ENCODE results near the gene SPPL2A.
A peak's percentile ranks its signal among the peaks of the same experiment; 100 is the strongest.

SPPL2A gene

GRCh38 chr15:50686469-50687301 is 78.8 kb downstream of the SPPL2A start, which contains the start of gene TRPM7:
TRPM7 (minus strand) TSS chr15:50686797; CDS start chr15:50686533, 264 bp downstream.
- DNase-seq, result peak; percentile 89
- Histone ChIP-seq H3K9ac (ENCODE audit: low read length) (peak within 1 kb of the TSS; percentile 81), H3K4me2 (ENCODE audit: low read depth, low read length) (peak within 1 kb of the TSS; percentile 90), H3K9me3 (replicated peaks; ENCODE audit: insufficient read depth, low read length) (no peaks in the 10 kb centered on the region), H3K9me2 (replicated peaks; ENCODE audit: insufficient read depth, low read length) (no peaks in the 10 kb centered on the region), H3F3A (ENCODE audit: insufficient read depth, low read length) (peaks cover 16% of the 10 kb centered on the region), H3K36me3 (replicated peaks; ENCODE audit: insufficient read depth, low read length) (no peaks in the 10 kb centered on the region; the same call in 1 of the 2 replicates), H3K4me3 (ENCODE audit: low read length) (peak within 1 kb of the TSS; percentile 83), H3K79me2 (ENCODE audit: low read length) (peaks cover 45% of the 10 kb centered on the region), H4K20me1 (ENCODE audit: insufficient read depth, low read length) (no peaks in the 10 kb centered on the region), H2AFZ (ENCODE audit: low read length) (peak within 1 kb of the TSS; percentile 99), H3K27me3 (replicated peaks; ENCODE audit: insufficient read depth, low read length) (no peaks in the 10 kb centered on the region), H3K27ac (ENCODE audit: low read length) (peak within 1 kb of the TSS; percentile 86), H3K4me1 (ENCODE audit: low read length) (peaks cover 5% of the 10 kb centered on the region)
- TF ChIP-seq EZH2phosphoT487 (IDR thresholded peaks at IDR 0.05; ENCODE audit: low read length), result no peak
- no peak for TF ChIP-seq EZH2 (optimal IDR thresholded peaks at IDR 0.05; ENCODE audit: low read depth, low read length)
- TF ChIP-seq CTCF (IDR thresholded peaks at IDR 0.05; ENCODE audit: low read length), result no peak

- Histone ChIP-seq H4K20me1 (ENCODE audit: insufficient read depth, low read length) (no peaks in the 10 kb centered on the region), H3K79me2 (ENCODE audit: low read length) (peaks cover 52% of the 10 kb centered on the region), H3K4me3 (ENCODE audit: low read length) (peak overlapping the region; percentile 83), H3K27me3 (replicated peaks; ENCODE audit: insufficient read depth, low read length) (no peaks in the 10 kb centered on the region), H3K27ac (ENCODE audit: low read length) (peak overlapping the region; percentile 86), H3K9me2 (replicated peaks; ENCODE audit: insufficient read depth, low read length) (no peaks in the 10 kb centered on the region), H3K4me1 (ENCODE audit: low read length) (peaks cover 5% of the 10 kb centered on the region), H3K36me3 (replicated peaks; ENCODE audit: insufficient read depth, low read length) (no peaks in the 10 kb centered on the region; the same call in 1 of the 2 replicates), H3K9ac (ENCODE audit: low read length) (peak overlapping the region; percentile 80), H3F3A (ENCODE audit: insufficient read depth, low read length) (peaks cover 16% of the 10 kb centered on the region), H3K4me2 (ENCODE audit: low read depth, low read length) (peak overlapping the region; percentile 83), H2AFZ (ENCODE audit: low read length) (peak overlapping the region; percentile 94), H3K9me3 (replicated peaks; ENCODE audit: insufficient read depth, low read length) (no peaks in the 10 kb centered on the region)
- peak; percentile 85 for DNase-seq
- TF ChIP-seq CTCF (IDR thresholded peaks at IDR 0.05; ENCODE audit: low read length) (no peak), EZH2phosphoT487 (IDR thresholded peaks at IDR 0.05; ENCODE audit: low read length) (no peak), EZH2 (optimal IDR thresholded peaks at IDR 0.05; ENCODE audit: low read depth, low read length) (no peak)
Measured at GRCh38 chr15:50685976-50686468, 79.5 kb downstream of the SPPL2A start.

GRCh38 chr15:50685191-50685975 is 80.1 kb downstream of the SPPL2A start:
- H3K36me3 ChIP-seq (replicated peaks; ENCODE audit: insufficient read depth, low read length), result no peaks in the 10 kb centered on the region; the same call in 1 of the 2 replicates
- H2AFZ ChIP-seq (ENCODE audit: low read length), result peak overlapping the region; percentile 94
- peaks cover 5% of the 10 kb centered on the region for H3K4me1 ChIP-seq (ENCODE audit: low read length)
- H3K9ac ChIP-seq (ENCODE audit: low read length), result peak overlapping the region; percentile 80
- H4K20me1 ChIP-seq (ENCODE audit: insufficient read depth, low read length), result no peaks in the 10 kb centered on the region
- peak overlapping the region; percentile 86; the same call in 1 of the 2 replicates for H3K27ac ChIP-seq (ENCODE audit: low read length)
- no peak for DNase-seq
- H3K9me3 ChIP-seq (replicated peaks; ENCODE audit: insufficient read depth, low read length), result no peaks in the 10 kb centered on the region
- H3K27me3 ChIP-seq (replicated peaks; ENCODE audit: insufficient read depth, low read length), result no peaks in the 10 kb centered on the region
- peaks cover 58% of the 10 kb centered on the region for H3K79me2 ChIP-seq (ENCODE audit: low read length)
- no peaks in the 10 kb centered on the region for H3K9me2 ChIP-seq (replicated peaks; ENCODE audit: insufficient read depth, low read length)
- peaks cover 16% of the 10 kb centered on the region for H3F3A ChIP-seq (ENCODE audit: insufficient read depth, low read length)
- H3K4me3 ChIP-seq (ENCODE audit: low read length), result peak overlapping the region; percentile 83
- no peak for TF ChIP-seq EZH2 (optimal IDR thresholded peaks at IDR 0.05; ENCODE audit: low read depth, low read length)
- TF ChIP-seq CTCF (IDR thresholded peaks at IDR 0.05; ENCODE audit: low read length), result no peak
- TF ChIP-seq EZH2phosphoT487 (IDR thresholded peaks at IDR 0.05; ENCODE audit: low read length), result no peak
- H3K4me2 ChIP-seq (ENCODE audit: low read depth, low read length), result peak overlapping the region; percentile 83

Measured in MM.1S (cell line).